Memory B cell (primary cell): ENCODE data around the gene SLC16A3.
"Not testable (repeated sequence)": the region's sequence is repeated elsewhere in the genome, so short reads cannot be mapped to it uniquely, and the experiment has no call there.

Source experiments
- ATAC-seq: fragments of 150-1000 bp; cut with Tn5 transposase; 2 replicates; pipeline ENCODE4 v1.10.0; 2021; ENCODE audit warnings: low read depth, mild to moderate bottlenecking, moderate library complexity
- DNase-seq, 2 donors: peaks; one replicate each; pipeline ENCODE4 v3.0.0; 2022; ENCODE audit warnings: low spot score in 2 of 2
- H3K27ac Mint-ChIP-seq: one replicate; pipeline ENCODE4 v1.8.0; 2022; ENCODE audit warnings: mild to moderate bottlenecking, moderate library complexity, mixed read lengths
- H3K27me3 Mint-ChIP-seq: one replicate; pipeline ENCODE4 v1.8.0; 2022; ENCODE audit warnings: mixed read lengths
- H3K36me3 Mint-ChIP-seq: one replicate; pipeline ENCODE4 v1.8.0; 2022; ENCODE audit warnings: mild to moderate bottlenecking, mixed read lengths
- H3K4me1 Mint-ChIP-seq: one replicate; pipeline ENCODE4 v1.8.0; 2022; ENCODE audit warnings: mixed read lengths
- H3K4me3 Mint-ChIP-seq: one replicate; pipeline ENCODE4 v1.8.0; 2022; ENCODE audit warnings: mild to moderate bottlenecking, moderate library complexity, mixed read lengths
- H3K9me3 Mint-ChIP-seq: one replicate; pipeline ENCODE4 v1.8.0; 2022; ENCODE audit warnings: mixed read lengths

The SLC16A3 gene

DNA sequence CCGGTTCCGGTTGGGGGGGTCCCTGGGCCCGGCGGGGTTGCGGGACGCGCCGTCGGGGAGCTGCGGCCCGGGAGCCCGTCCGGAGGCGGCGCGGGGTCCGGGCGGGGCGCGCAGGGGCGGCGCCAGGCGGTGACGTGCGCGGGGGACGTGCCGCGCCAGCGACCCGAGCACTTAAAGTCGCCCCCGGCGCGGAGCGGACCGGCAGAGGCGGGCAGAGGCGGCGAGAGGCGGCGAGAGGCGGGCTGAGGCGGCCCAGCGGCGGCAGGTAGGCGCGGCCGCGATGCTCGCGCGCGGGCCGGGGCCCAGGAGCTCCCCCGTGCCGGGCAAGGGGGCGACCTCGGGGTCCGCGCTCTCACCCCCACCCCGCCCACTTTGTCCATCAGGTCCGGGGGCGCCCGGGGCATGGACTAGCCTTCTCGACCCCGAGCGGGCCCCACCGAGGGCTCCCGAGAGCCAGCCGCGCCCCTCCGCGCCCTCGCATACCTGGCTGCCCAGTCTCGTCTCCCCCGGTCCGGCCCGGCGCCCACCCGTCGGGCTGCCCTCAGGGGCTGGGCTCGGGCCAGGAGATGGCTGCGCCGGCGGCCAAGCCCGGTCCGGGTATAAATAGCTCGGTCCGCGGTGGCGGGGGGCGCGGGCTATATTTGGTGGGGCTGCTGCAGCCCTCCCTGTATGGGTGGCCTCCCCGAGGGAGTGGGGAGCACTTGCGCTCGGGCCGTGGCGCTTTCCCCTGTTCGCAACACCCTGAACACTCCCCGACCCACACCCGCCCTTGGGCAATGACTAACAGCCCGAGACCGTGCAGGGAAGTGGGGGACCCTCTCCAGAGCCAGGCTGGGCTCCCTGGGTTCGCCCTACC lies at the start of gene SLC16A3:
Gene SLC16A3, plus strand, starts transcription at position 201 of the 856 bp plus-strand sequence. CDS start 6,967 bp downstream, outside the sequence.
- H3K4me1 Mint-ChIP-seq = peaks cover 11% of the 10 kb centered on the region
- peak within 1 kb of the TSS; percentile 93 for H3K4me3 Mint-ChIP-seq
- ATAC-seq = peak; percentile 73
- H3K27me3 Mint-ChIP-seq = no peaks in the 10 kb centered on the region
- no peaks in the 10 kb centered on the region for H3K36me3 Mint-ChIP-seq
- H3K9me3 Mint-ChIP-seq = no peaks in the 10 kb centered on the region
- peak; percentile 75 to 79 for DNase-seq
- peak within 1 kb of the TSS; percentile 96 for H3K27ac Mint-ChIP-seq

DNA sequence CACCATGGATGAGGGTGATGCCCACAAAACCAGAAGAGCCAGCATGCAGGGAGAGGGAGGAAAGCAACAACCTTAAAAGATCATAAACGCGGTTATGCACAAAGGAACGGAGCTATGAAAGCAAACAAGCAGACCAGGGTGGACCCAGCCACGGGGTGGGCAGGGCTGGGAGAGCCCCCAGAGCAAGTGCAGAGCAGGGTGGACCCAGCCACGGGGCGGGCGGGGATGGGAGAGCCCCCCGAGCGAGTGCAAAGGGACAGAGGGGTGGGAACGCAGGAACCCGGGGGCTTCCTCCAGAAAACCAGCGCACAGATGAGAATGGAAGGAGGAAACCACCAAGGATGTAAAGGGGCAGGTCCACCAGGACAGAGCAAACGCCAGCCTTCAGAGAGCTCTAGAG lies 49.4 kb upstream of the SLC16A3 start:
- DNase-seq = no peak
- no peak for ATAC-seq
- Mint-ChIP-seq H3K9me3 (no peaks in the 10 kb centered on the region), H3K27me3 (no peaks in the 10 kb centered on the region), H3K36me3 (peaks cover 4% of the 10 kb centered on the region), H3K4me1 (no peaks in the 10 kb centered on the region), H3K4me3 (no peak overlapping the region), H3K27ac (no peak overlapping the region)

DNA sequence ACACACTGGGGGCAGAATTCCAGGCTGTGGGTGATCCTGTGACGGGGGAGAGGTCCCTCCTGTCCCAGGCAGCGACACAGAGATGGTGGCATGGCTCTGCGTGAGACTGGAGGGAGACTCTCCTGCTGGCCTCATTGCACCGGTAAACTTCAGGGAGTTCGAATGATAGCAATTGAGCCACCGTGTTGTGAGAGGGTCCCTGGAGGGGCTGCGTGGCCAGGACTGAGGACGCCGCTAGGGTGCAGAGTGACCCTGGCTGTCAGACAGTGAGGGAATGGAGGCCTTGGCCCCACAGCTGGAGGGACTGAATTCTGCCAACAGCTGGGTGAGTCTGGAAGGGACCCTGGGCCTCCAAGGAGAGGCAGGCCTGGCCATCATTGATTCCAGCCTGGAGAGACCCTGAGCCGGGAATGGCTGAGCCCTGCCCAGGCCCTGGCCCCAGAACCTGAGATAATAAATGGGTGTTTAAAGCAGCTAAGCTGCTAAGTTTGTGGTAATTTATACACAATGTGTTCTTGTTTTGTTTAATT lies 48.8 kb upstream of the SLC16A3 start:
- H3K9me3 Mint-ChIP-seq = no peaks in the 10 kb centered on the region
- no peak overlapping the region for H3K27ac Mint-ChIP-seq
- peaks cover 4% of the 10 kb centered on the region for H3K36me3 Mint-ChIP-seq
- H3K4me1 Mint-ChIP-seq = no peaks in the 10 kb centered on the region
- H3K27me3 Mint-ChIP-seq = no peaks in the 10 kb centered on the region
- no peak for ATAC-seq
- DNase-seq = no peak
- no peak overlapping the region for H3K4me3 Mint-ChIP-seq

DNA sequence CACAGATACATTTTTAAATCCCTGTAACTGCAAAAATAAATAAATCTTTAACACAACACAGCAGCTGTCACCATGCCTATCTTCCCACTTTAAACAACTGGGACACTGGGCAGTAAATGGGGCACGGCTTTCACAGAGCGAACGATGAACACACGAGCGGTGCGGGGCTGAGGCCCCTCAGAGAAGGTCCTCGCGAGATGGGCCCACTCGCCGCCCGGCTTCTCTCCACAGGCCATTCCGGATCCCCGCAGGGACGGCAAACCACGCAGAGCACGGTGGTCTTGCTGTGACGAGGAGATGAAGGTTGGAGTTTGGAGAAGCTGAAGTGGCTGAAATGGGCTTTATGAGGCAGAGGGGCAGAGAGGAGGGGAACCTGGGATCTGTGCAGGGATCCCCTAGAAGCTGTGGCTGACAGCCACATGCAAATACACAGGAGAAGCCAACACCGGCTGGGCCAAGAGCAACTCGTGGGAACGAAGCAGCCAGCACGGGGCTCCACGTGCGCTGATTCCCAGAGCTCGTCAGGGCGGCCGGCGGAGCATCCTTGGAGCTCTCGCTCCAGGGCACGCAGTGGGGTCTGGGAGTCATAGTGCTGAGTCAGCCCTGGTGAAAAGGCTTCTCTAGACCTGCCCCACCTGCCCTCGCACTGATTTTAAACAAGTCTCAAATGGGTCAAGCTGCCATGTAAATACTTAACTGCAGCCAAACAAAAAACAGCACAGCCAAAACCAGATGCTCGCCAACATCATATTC lies 47.9 kb upstream of the SLC16A3 start:
- Mint-ChIP-seq H3K9me3 (no peaks in the 10 kb centered on the region), H3K4me3 (no peak overlapping the region), H3K4me1 (no peaks in the 10 kb centered on the region), H3K36me3 (peaks cover 2% of the 10 kb centered on the region), H3K27me3 (no peaks in the 10 kb centered on the region), H3K27ac (no peak overlapping the region)
- no peak for DNase-seq
- ATAC-seq = no peak

DNA sequence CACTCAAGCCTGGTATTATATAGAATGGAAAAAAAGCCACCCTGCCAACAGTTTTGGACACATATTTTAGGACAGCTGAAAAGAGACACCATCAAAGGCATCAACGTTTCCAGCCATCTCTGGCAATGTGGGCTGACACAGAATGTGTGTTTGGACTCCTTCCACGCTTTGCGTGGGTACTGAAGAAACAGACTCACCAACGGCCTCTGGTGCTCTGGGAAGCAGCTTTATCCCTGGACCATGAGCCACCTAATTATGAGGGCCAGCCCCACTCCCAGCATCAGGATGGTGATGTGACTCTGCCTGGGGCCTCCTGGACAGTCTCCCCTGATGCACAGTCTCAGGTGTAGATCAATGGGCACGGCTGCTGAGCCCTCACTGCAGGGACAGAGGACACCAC lies 44.1 kb upstream of the SLC16A3 start:
- DNase-seq = no peak
- Mint-ChIP-seq H3K27ac (no peak overlapping the region), H3K4me3 (no peak overlapping the region), H3K27me3 (no peaks in the 10 kb centered on the region), H3K36me3 (peaks cover 3% of the 10 kb centered on the region), H3K9me3 (no peaks in the 10 kb centered on the region), H3K4me1 (no peaks in the 10 kb centered on the region)
- ATAC-seq = no peak

DNA sequence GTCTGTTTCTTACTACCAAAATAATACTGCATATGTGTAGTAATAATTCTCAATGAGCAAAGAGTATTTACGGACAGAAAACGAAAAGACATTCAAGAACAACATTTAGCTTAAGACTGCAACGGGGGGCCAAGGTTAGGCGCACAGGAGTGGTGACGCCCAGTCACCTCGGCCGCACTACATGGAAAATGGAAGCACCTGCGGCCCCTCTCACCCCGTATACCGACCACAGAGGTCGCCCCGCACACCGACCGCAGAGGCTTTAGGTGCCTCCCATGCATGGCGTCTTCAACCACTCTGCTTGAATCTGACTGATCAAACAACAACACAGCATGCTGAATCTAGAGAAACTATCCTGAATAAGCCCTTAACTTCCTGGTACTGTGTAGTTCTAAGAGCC lies 42.6 kb upstream of the SLC16A3 start:
- H3K36me3 Mint-ChIP-seq = peaks cover 3% of the 10 kb centered on the region
- no peak overlapping the region for H3K27ac Mint-ChIP-seq
- DNase-seq (no peak), ATAC-seq (no peak)
- H3K9me3 Mint-ChIP-seq = no peaks in the 10 kb centered on the region
- H3K4me1 Mint-ChIP-seq = no peaks in the 10 kb centered on the region
- H3K27me3 Mint-ChIP-seq = no peaks in the 10 kb centered on the region
- H3K4me3 Mint-ChIP-seq = no peak overlapping the region

DNA sequence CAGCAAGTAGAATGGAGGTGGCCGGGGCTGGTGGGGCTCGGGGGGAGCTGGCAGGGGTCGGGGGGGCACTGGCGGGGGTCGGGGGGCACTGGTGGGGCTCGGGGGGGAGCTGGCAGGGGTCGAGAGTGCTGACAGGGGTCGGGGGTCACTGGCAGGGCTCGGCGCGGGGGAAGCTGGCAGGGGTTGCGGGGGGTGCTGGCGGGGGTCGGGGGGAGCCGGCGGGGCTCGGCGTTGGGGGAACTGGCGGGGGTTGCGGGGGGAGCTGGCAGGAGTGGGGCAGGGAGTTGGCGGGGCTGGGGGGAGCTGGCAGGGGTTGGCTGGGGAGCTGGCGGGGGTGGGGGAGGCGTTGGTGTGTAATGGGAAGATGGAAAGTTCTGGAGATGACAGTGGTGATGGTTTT lies 41.3 kb upstream of the SLC16A3 start:
- Mint-ChIP-seq H3K4me3 (no peak overlapping the region), H3K9me3 (no peaks in the 10 kb centered on the region), H3K27ac (no peak overlapping the region), H3K27me3 (no peaks in the 10 kb centered on the region), H3K4me1 (no peaks in the 10 kb centered on the region), H3K36me3 (peaks cover 4% of the 10 kb centered on the region)
- ATAC-seq (no peak), DNase-seq (no peak)

DNA sequence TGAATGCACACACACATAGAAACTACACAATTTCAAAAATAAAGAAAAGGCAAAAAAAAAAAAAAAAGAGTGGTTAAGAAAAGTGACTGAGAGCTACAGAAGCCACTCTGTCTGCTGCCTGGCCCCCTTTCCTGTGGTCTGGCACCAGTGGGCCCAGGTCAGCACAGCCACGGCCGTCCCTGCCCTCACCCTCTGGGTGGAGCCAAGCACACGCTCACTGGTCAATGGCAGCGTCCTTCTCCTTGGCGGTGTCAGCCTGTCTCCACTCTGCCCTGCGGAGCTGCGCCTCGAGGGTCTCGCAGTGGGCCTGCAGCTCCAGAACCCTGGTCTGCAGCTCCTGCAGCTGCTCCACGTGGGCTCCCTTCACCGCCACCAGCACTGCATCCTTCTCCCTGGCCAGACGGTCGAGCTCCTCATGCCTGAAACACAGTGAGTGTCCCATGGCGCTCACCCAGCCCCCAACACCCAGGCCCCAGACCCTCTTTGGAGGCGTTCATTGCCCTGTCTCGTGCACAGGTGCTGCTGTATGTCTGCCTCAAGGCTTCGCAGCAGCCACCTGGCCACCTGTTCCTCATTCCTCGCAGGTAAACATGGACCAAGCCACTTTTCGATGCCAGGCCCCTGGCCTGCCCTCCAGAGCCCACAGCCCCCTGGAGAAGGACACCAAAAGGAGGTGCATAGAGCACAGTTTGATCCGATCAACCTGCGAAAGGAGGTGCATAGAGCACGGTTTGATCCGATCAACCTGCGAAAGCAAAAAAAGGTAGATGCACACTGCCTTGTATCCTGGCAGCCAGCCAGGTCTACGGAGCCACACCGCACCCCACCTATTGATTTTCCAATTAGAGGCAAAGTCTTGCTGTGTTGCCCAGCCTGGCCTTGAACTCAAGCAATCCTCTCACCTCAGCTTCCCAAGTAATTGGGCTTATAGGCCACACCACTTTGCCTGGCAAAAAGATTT lies 40.6 kb upstream of the SLC16A3 start:
- Mint-ChIP-seq H3K4me3 (no peak overlapping the region), H3K4me1 (peaks cover under 1% of the 10 kb centered on the region), H3K9me3 (no peaks in the 10 kb centered on the region), H3K27me3 (no peaks in the 10 kb centered on the region), H3K27ac (no peak overlapping the region), H3K36me3 (peaks cover 4% of the 10 kb centered on the region)
- ATAC-seq (no peak), DNase-seq (no peak)

DNA sequence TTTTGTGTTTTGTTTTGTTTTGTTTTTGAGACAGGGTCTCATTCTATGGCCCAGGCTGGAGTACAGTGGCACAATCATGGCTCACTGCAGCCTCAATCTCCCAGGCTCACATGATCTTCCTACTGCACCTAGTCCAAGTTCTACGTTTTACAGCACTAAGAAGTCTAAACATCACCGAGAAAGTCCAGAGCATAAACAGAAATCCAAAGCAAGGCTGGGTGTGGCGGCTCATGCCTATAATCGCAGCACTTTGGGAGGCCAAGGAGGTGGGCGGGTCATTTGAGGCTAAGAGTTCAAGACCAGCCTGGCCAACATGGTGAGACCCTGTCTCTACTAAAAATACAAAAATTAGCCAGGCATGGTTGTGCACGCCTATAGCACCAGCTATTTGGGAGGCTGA lies 35.8 kb upstream of the SLC16A3 start:
- H3K27ac Mint-ChIP-seq, H3K9me3 Mint-ChIP-seq, ATAC-seq, H3K4me1 Mint-ChIP-seq, H3K36me3 Mint-ChIP-seq, DNase-seq, H3K4me3 Mint-ChIP-seq, H3K27me3 Mint-ChIP-seq: not testable (repeated sequence)

DNA sequence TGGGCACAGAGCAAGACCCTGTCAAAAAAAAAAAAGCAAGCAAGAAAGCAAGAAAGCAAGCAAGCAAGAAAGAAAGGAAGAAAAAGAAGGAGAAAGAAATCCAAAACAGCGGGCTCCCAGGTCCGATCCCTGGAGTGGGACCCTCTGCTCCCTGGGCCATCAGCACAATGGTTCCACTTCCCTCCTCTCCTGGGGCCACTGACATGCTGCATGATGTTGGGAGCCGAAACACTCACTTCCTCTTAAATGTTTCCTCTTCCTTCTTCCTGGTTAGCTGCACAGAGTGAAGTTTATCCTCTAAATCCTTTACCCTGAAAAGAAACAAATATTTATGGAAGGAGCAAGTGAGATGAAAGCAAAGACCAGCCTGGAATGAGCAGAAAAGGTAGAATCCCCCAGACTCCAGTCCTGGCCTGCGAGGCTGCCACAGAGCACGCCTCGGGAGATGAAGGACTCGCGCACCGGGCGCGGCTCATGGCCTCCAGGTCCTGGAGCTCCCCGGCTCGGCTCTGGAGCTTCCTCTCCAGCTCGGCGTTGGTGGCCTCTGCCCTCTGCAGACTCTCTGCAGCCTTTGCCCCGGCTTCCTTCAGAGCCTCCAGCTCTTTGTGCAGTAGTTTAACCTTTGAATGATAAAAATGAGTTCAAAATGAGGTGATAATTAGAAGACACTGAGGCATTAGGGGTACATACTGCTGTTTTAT lies 35.2 kb upstream of the SLC16A3 start:
- no peaks in the 10 kb centered on the region for H3K9me3 Mint-ChIP-seq
- H3K4me3 Mint-ChIP-seq = no peak overlapping the region
- H3K27ac Mint-ChIP-seq = no peak overlapping the region
- no peaks in the 10 kb centered on the region for H3K27me3 Mint-ChIP-seq
- peaks cover 9% of the 10 kb centered on the region for H3K36me3 Mint-ChIP-seq
- H3K4me1 Mint-ChIP-seq = peaks cover 11% of the 10 kb centered on the region
- DNase-seq = no peak
- no peak for ATAC-seq

DNA sequence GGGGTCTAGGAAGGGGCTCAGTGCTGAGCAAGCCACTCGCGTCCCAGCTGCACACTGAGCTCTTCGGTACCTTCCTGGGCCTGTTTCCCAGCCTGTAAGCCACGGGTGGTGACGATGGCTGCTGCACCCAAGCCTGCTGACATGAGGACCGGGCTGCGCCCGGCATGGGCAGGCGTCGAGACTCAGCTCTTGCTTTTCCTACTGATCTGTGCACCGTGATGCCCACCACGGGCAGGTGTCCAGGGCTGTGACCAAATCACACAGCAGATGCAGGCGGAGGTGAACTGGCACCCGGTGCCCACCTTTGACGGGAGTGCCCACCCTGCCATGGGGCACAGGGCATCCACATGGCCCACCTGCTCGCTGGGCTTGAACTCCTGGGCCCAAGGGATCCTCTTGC lies 34.1 kb upstream of the SLC16A3 start:
- Mint-ChIP-seq H3K36me3 (peaks cover 9% of the 10 kb centered on the region), H3K9me3 (no peaks in the 10 kb centered on the region), H3K4me1 (peaks cover 11% of the 10 kb centered on the region), H3K4me3 (no peak overlapping the region), H3K27ac (no peak overlapping the region), H3K27me3 (no peaks in the 10 kb centered on the region)
- ATAC-seq (no peak), DNase-seq (no peak)

DNA sequence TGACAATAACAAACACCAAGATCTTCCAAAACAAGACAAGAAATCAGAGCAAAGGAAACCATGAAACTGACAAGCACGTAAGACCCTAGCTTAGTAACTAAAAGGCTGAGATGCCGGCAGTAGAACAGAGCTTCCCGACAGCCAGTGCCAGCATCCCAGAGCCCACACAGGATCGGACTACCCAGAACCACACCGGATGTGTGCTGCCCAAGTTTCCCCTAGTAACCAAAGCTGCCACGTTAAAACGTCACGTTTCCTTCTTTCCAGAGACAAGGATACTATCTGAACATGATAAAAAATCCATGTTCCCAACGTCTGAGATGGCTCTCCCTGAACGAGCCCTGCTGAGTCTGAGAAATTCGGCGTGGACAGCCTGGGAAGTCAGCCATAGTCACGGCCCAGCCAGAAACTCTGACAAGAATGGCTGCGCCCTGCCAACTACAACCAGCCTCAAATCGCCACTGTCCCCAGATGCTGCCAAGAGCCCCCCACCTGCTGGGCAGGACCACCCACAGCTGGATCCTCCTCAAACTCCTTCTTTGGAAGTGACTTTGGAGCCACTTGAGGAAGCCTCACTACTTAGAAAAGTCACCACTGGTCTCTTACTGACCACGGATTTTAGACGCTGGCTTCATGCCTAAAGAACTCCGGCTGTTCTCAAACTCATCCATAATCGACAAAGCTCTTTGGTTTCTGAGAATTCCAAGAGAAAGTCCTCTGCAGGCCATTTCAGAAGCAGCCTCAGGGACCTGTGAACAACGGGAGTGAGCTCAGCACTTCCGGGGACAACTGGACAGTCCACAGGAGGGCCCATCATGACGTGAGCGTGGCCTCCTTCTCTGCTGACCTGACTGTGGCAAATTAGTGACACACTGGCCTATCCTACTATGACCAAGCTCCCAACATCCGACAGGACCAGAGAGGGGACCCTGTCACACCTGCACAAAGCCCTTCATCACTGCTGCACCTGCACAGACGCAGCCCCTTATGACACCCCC lies 32.9 kb upstream of the SLC16A3 start:
- Mint-ChIP-seq H3K27me3 (no peaks in the 10 kb centered on the region), H3K36me3 (peaks cover 9% of the 10 kb centered on the region), H3K4me1 (peaks cover 11% of the 10 kb centered on the region), H3K4me3 (no peak overlapping the region), H3K9me3 (no peaks in the 10 kb centered on the region), H3K27ac (no peak overlapping the region)
- ATAC-seq = no peak
- DNase-seq = no peak
